KMS-11 (cell line): ENCODE measurements around the gene COL18A1.

Experiments
- H2AFZ ChIP-seq: fragments of 200-600 bp; sonication (generic); 2 replicates; pipeline ENCODE4 v1.6.1; 2016; ENCODE audit warnings: antibody characterized with exemption, mixed run types, low read depth
- H3K27ac ChIP-seq: fragments of 200-600 bp; sonication (generic); 2 replicates; pipeline ENCODE4 v1.6.1; 2016; ENCODE audit warnings: mild to moderate bottlenecking, mixed run types
- H3K27me3 ChIP-seq: fragments of 200-600 bp; sonication (generic); 2 replicates; pipeline ENCODE4 v1.6.1; 2017; ENCODE audit warnings: mild to moderate bottlenecking, low read depth, mixed run types, moderate library complexity; ENCODE audit not compliant: insufficient read depth
- H3K36me3 ChIP-seq: fragments of 200-600 bp; sonication (generic); 2 replicates; pipeline ENCODE4 v1.6.1; 2017; ENCODE audit warnings: mild to moderate bottlenecking, mixed run types; ENCODE audit not compliant: insufficient read depth
- H3K4me1 ChIP-seq: fragments of 200-600 bp; sonication (generic); 2 replicates; pipeline ENCODE4 v1.6.1; 2016; ENCODE audit warnings: mild to moderate bottlenecking, low read depth, mixed run types; ENCODE audit not compliant: poor library complexity, severe bottlenecking
- H3K4me2 ChIP-seq: fragments of 200-600 bp; sonication (generic); 2 replicates; pipeline ENCODE4 v1.7.0; 2016; ENCODE audit warnings: mild to moderate bottlenecking, mixed run types
- H3K4me3 ChIP-seq: fragments of 200-600 bp; sonication (generic); IDR thresholded peaks from 2 replicates; pipeline ENCODE4 v1.6.1; 2017; ENCODE audit warnings: low read depth, low read length, mixed read lengths; ENCODE audit not compliant: insufficient read depth
- H3K79me2 ChIP-seq: fragments of 200-600 bp; sonication (generic); 2 replicates; pipeline ENCODE4 v1.6.1; 2016; ENCODE audit warnings: low read depth, mixed run types; ENCODE audit not compliant: insufficient read depth
- H3K9ac ChIP-seq: fragments of 200-600 bp; sonication (generic); 2 replicates; pipeline ENCODE4 v1.6.1; 2016; ENCODE audit warnings: mild to moderate bottlenecking, mixed run types
- H4K20me1 ChIP-seq: fragments of 200-600 bp; sonication (generic); 2 replicates; pipeline ENCODE4 v1.6.1; 2016; ENCODE audit warnings: mild to moderate bottlenecking, mixed run types; ENCODE audit not compliant: insufficient read depth
- TF ChIP-seq, protein P1 (sequence below): fragments of 200-600 bp; sonication (generic); conservative IDR thresholded peaks from 2 replicates; pipeline ENCODE4 v1.6.1; 2017; ENCODE audit warnings: low read depth, mild to moderate bottlenecking, antibody characterized with exemption, low read length, moderate library complexity, mixed read lengths

Gene COL18A1

DNA sequence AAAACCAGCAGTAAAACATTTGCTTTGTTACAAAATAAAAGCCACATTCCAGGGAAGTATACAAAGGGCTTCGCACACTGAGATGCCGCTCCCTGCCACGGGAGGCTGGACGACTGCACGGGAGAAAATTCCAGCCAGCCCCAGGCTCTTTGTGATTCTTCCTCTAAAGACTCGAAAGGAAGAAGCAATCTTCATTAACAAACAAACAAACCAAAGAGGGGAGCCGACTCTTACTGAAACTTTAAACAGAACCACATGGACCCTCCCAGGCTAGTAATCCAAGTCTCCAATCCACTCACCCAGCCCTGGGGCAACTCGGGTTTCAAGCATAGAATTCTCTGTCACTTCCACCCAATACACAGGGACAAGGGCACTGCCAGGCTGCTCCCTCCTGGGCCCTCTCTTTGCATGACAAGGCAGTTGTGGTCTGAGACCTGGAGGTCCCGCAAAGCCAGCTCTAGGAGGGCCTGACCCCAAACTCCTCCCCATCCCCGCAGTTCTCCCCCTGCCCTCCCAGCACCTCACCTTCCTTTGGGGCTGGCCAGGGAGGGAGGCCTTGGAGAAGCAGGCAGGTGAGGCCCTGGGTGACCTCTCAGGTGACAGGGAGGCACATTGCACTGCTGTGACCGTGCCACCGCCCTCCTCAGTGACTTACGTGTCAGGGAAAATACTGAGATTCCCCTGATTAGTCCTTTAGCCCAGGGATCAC is 26.6 kb upstream of the COL18A1 start:
- no peak overlapping the region for H3K4me3 ChIP-seq
- no peak overlapping the region for H3K9ac ChIP-seq
- no peaks in the 10 kb centered on the region for H3K79me2 ChIP-seq
- no peaks in the 10 kb centered on the region for H4K20me1 ChIP-seq
- no peaks in the 10 kb centered on the region for H3K36me3 ChIP-seq
- peaks cover 65% of the 10 kb centered on the region for H3K27me3 ChIP-seq
- TF ChIP-seq, protein P1, sequence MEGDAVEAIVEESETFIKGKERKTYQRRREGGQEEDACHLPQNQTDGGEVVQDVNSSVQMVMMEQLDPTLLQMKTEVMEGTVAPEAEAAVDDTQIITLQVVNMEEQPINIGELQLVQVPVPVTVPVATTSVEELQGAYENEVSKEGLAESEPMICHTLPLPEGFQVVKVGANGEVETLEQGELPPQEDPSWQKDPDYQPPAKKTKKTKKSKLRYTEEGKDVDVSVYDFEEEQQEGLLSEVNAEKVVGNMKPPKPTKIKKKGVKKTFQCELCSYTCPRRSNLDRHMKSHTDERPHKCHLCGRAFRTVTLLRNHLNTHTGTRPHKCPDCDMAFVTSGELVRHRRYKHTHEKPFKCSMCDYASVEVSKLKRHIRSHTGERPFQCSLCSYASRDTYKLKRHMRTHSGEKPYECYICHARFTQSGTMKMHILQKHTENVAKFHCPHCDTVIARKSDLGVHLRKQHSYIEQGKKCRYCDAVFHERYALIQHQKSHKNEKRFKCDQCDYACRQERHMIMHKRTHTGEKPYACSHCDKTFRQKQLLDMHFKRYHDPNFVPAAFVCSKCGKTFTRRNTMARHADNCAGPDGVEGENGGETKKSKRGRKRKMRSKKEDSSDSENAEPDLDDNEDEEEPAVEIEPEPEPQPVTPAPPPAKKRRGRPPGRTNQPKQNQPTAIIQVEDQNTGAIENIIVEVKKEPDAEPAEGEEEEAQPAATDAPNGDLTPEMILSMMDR: no peak
- H3K4me2 ChIP-seq: no peak overlapping the region
- H3K27ac ChIP-seq: no peak overlapping the region
- no peak overlapping the region for H2AFZ ChIP-seq
- H3K4me1 ChIP-seq: no peaks in the 10 kb centered on the region

DNA sequence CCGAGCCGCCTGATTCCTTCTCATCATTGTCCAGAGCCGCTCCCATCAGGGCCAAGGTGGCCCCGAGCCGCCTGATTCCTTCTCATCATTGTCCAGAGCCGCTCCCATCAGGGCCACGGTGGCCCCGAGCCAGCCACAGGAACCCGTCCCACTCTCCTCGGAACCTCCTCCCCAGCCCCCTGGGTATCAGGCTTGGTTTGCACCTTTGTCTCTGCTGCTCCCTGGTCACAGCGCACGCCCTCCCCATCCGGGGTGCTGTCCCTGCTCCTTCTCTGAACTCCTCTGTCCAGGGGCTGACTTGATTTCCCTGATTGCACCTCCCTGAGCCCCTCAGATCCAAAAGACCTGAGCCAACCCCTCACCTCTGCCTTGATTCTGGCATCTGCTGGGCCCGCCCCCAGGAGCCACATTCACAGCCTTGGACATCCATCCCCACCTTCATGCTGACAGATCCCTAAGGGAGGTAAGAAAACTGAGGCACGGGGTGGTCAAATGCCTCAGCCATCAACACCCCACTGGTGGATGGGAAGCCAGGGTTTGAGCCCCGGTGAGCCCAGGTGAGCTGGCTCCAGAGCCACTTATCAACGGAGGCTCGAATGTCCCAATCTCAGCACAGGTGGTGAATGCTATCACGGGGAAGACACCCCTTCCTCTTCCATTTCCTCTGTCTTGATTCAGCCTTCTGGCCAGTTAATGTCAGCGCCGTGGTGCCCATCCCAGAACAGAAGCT is 25.6 kb upstream of the COL18A1 start:
- Histone ChIP-seq H3K79me2 (no peaks in the 10 kb centered on the region), H3K27me3 (peaks cover 67% of the 10 kb centered on the region), H3K27ac (no peak overlapping the region), H3K4me2 (no peak overlapping the region), H4K20me1 (no peaks in the 10 kb centered on the region), H2AFZ (no peak overlapping the region), H3K4me3 (no peak overlapping the region), H3K4me1 (no peaks in the 10 kb centered on the region), H3K36me3 (no peaks in the 10 kb centered on the region), H3K9ac (no peak overlapping the region)
- TF ChIP-seq, protein P1: no peak

DNA sequence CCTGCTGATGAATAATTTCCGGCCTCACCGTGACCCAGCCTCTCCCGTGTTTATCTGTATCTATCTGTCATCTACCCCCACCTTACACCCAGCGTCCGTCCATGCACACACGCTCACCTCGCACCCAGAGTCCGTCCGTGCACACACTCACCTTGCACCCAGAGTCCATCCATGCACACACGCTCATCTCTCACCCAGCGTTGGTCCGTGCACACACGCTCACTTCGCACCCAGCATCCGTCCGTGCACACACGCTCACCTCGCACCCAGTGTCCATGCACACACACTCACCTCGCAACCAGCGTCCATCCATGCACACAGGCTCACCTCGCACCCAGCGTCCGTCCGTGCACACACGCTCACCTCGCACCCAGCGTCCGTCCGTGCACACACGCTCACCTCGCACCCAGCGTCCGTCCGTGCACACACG is 25.0 kb upstream of the COL18A1 start:
- Histone ChIP-seq H3K4me3 (no peak overlapping the region), H3K9ac (no peak overlapping the region), H3K36me3 (no peaks in the 10 kb centered on the region), H3K4me1 (no peaks in the 10 kb centered on the region), H3K27me3 (peaks cover 70% of the 10 kb centered on the region), H2AFZ (no peak overlapping the region), H4K20me1 (no peaks in the 10 kb centered on the region), H3K27ac (no peak overlapping the region), H3K79me2 (no peaks in the 10 kb centered on the region), H3K4me2 (no peak overlapping the region)
- TF ChIP-seq, protein P1: no peak

- no peak overlapping the region for H3K4me2 ChIP-seq
- H3K4me3 ChIP-seq: no peak overlapping the region
- no peaks in the 10 kb centered on the region for H3K4me1 ChIP-seq
- H3K36me3 ChIP-seq: no peaks in the 10 kb centered on the region
- H3K9ac ChIP-seq: no peak overlapping the region
- no peaks in the 10 kb centered on the region for H4K20me1 ChIP-seq
- H3K27ac ChIP-seq: no peak overlapping the region
- TF ChIP-seq, protein P1: no peak
- H2AFZ ChIP-seq: no peak overlapping the region
- no peaks in the 10 kb centered on the region for H3K79me2 ChIP-seq
- H3K27me3 ChIP-seq: peaks cover 76% of the 10 kb centered on the region
Measured at GRCh38 chr21:45380566-45380965, 24.4 kb upstream of the COL18A1 start.
